NOMO-1 treated with dmso at 0.1 percent for 144 hours (cell line): ENCODE measurements around the gene DGKB.

Experiments used
- DNase-seq: peaks from one replicate; lab custom pipeline; 2025; ENCODE audit not compliant: unreplicated experiment; lab: John Stamatoyannopoulos, UW

DGKB gene

DNA sequence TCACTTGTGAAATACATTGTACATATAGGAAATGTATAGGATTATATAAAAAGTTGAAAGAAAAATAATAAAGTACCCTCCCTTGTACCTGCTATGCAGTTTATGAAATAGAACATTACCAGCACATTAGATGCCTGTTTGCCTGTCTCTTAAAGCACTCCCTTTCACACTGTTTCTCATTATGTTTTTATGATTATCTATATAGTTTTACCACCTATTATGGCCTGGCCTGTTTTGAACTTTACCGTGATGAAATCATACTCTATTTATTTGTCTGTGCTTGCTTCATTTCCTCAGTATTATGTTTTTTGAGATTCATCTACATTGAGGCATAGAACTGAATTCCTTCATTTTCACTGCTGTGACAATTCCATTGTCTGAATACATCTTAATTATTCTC is 41.1 kb downstream of the DGKB start:
- no peak for DNase-seq

DNA sequence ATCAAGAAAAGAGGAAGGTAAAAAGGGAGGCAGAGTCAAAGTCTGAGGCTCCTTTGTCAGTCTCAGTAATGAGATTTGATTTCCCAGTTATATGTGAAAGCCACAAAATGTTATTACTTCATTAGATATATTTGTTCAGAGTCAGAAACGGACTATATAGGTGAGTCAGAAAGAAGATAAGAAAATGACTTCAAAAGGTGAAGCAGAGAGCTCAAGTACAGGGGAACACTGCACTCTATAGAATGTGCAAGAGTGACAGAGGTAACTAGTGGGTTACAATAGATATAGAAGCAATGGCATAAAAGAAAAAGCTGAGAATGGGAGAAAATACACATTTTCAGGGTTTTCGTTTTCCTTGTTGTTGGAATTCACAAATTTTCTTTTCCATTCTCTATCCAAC is 43.3 kb downstream of the DGKB start:
- no peak for DNase-seq

DNA sequence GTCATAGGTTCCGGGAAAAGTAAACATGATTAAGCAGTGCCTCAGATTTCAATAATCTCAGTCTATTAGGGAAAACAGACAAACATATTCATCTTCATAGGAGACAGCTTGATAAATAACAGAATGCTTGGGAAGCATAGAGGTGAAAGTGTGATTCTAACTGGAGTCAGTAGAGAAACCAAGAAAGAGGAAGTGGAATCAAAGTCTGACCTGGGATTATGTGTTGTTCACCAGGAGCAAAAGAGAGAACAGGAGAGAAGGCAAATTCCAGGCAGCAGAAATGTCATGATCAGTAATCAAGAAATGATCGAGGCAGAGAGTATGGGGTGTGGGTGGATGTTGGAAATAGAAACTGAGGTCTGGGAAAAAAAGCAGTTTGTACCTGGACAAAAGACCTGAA is 43.7 kb downstream of the DGKB start:
- DNase-seq: no peak

DNA sequence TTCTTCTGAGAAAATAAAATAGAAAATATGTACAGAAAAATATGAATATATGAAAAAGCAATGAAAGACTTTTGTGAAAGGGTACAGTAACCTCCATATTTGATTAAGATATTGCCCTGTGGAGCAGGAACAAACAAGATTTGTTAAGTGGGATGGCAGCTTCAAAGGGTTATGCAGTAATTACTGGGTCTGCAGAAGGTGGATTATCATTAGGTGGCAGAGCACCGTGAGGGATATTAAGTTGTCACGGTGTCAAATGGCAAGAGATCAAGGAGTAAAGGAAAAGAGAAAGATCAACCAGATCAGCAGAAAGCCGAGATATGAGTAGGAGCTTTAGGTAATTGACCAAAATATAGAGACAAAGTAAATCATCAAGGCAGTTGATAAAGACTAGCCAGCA is 44.1 kb downstream of the DGKB start:
- no peak for DNase-seq

DNA sequence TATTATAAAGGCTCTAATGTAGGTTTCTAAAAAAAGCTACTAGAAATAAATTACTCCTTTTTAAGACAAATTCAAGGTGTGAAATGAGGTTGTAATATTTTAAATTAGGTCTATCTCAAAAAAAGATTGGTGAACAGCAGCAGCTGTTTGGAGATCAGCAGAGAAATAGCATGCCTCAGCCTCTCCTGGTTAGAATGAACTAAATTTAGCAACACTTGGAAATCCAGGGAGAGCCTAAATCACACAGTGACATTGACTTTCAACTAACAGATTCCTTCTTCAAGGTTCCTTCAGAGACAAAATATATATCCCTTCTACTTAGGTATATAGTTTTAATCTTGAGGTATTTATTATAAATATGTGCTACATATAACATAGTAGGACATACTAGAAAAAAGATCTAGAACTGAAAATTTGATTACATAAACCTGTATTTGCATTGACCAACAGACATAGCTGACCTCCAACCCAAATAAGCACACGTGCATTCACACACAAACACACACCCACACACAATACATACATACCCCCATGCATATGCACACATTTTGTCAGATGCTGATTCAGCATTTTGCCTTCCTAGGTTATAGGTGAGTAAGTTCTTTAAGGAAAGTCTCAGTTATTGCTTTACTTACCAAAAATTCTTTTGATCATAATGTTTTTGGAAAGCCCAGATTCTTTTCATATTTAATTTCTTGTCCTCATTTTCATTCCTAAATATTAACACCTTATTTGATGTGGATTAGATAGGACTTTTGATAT is 47.3 kb downstream of the DGKB start:
- DNase-seq: no peak

DNA sequence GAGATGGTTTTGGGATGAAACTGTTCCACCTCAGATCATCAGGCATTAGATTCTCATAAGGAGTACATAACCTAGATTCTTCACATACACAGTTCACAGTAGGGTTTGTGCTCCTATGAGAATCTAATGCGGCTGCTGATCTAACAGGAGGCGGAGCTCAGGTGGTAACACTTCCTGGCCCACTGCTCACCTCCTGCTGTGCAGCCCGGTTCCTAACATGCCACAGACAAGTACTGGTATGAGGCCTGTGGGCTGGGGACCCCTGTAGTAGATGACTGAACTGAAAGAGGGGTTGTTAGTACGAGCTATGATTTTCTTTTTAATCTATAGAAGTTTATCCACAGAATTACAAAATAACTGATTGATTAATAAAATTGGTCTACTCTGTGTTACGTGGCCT is 48.1 kb downstream of the DGKB start:
- no peak for DNase-seq

DNA sequence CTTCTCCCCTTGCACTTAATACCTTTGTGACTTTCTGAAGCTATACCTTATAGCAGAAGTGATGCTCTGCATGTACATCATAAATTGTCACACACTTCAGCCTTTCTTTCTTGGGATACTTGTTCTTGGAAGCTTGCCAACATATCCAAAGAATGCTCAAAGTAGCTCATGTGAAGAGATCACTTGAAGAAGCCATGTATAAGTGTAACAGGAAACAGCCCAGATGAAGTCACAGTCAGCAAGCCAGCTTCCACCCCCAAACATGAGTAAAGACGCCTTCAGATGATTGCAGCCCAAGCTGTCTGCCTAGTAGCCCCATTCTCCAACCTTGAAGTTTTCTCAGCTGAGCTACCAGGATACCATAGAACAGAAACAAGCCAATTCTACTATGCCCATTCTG is 50.9 kb downstream of the DGKB start:
- DNase-seq: no peak

DNA sequence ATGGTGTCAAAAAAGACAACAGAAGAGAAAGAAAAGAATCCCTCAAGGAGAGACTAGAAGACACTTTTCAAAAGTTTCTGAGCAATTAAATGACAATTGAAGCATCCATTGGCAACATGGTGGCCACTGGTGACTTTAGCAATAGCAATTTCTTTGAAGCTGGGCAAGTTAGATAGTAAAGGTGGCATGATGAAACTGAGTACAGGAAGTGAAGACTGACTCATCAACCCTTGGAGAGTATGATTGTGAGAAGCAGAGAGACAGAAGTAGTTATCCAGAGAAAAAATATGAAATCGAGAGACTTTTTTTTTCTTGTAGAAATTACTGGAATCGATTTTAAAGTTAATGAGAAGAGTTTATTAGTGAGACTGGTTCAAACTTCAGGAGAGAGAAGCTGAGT is 52.5 kb downstream of the DGKB start:
- DNase-seq: no peak

DNA sequence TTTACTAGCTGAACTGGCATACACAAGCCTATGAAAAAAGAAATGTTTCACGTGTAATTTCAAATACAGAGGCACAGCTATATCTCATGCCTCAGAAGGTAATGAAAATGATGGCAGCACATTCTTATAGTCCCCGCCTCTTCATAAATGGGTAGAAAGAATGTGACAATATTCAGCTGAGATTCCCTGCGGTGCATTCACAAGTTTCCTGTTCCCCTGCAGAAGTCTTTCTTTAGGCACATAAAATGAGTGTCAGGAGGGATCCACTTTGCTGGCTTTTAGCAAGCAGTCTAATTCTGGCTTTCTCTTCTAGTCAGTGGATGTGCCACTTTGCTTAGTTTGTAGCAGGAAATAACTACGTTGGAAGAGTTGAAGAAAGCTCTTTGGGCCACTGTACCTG is 56.1 kb downstream of the DGKB start:
- DNase-seq: no peak

DNA sequence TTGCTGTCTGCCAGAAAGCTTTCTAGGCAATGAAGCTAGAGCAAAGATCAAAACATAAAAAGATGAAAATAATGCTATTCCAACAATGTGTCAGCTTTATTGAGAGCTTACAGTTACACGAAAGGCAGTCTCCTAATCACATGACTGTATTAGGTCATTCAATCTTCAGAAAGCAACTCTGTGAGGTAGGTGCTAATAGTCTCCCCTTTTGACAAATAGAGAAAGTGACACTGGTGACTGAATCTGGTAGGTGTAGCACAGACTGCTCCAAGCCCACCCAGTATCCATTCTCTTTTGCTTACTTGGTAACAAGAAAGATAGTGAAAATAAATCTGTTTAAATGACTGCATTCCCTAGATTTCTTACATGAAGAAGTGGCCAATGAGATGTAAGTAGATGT is 58.8 kb downstream of the DGKB start:
- no peak for DNase-seq

DNA sequence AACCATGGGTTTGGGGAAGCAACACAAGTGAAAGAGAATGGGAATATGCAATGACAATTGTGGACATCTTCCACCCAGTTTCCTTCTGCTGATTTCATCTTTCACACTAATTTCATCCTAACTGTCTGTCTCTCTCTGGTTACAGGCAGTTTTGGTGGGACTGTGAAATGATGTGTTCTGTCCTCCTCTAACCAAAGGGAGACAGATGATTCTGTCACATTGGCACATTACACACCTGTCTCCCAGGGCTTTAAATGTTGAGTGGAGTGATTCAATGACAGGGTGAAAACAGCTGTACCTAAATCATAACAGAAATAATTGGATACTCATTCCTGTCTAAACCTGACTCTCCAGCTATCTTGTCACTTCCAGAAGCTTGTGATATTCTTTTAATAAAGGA is 60.0 kb downstream of the DGKB start:
- DNase-seq: no peak

DNA sequence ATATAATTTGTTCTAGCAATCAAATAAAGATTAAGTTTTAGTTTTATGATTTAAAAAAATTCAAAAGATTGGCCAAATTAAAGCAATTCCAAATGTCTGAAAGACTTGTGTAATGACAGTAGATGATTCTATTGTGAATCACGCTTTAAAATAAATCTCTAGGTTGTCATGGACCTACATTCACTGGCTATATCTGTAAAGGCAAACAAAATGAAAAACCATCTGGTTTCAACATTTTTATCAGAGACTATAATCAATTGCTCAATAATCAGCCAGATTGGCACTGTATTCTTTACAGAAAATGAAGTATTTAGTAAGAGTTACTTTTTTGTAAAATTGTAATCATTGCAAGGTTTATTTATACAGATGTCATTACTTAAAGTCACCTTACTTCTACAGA is 60.7 kb downstream of the DGKB start:
- no peak for DNase-seq

DNA sequence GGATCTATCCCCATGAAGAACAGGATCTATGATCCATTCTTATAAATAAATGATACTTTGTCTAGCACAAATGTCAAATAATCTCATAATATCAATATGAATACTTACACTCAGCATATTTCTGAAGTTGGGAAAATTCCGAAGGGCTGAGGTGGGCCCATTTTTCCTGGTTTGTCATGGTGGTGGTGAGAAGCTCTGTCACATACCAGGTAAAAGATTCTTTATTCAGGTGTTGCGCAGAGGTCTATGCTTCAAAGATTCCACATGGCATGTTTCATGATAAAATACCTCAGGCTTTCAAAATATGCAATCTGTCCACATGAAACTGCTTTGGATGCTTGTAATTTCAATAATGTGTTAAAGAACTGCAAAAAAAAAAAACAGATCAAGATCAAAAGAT is 61.5 kb downstream of the DGKB start:
- DNase-seq: no peak

DNA sequence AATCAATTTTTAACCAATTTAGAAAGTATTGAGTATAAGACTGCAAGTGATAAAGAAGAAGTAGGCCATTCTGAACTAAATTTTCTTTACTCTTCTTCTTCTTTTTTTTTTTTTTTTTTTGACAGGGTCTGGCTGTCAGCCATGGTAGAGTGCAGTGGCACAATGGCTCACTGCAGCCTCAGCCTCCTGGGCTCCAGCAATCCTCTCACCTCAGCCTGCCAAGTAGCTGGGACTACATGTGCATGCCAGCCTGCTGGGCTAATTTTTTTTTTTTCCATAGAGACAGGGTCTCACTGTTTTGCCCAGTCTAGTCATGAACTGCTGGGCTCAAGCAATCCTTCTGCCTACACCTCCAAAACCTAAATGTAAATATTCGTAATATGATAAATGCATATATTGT is 63.2 kb downstream of the DGKB start:
- no peak for DNase-seq

DNA sequence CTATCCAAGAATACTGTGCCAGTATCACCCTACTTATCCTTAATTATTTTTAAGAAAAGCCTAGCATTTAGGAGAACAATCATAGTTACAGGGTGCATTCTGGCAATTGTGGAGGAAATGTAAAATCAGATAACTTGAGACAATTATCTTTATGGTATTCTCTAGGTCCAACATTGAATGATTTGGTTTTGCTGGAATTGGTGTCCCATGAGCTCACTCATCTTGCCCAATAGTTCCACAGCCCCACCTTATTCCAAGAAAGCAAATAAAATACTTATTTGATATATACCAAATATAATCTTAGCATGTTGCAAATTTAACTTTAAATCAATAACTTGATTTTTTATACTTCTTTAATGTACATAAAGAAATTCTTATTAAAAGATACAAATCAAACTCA is 65.3 kb downstream of the DGKB start:
- no peak for DNase-seq

DNA sequence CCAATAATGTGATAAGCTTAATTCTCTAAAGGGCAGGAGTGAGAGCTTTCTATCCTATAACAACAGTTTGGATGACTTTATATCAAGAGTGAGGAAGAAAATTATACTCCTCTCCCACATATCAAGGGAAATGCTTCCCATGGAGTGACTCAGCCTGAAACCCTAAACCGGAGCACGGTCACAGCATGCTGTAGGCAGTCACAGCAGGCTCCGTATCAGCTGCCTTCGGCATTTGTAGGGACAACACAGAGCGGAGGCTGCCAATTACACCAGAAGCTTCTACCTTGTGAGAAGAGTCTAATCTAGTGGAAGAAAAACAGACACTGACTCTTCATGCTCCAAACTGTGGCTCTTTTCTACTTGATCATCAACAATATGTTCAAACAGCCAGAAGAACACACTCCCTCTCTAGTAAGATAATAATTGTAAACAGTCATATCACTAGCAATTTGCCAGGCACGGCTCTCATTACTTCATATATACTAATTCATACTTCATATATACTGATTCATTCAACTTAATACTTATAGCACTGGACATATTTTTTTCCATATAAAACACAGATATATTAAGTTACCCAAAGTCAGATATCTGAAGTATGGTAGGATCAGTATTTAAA is 65.9 kb downstream of the DGKB start:
- DNase-seq: no peak

DNA sequence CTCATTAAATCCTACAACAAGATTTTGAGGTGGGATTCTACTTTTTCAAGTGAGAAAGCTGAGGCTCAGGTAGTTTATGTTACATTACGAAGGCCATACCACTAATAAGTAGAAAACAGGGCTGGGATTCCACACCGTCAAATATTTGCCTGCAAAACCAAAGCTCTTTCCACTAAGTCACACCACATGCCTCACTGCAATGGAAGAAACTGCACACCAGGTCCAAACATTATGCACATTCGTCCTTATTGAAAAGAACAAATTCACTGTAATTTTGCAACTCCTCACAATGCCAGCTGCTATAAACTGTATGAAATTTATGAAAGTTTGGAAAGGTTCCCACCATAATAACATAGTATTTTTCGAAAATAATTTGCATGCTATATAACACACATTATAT is 66.5 kb downstream of the DGKB start:
- DNase-seq: no peak

DNA sequence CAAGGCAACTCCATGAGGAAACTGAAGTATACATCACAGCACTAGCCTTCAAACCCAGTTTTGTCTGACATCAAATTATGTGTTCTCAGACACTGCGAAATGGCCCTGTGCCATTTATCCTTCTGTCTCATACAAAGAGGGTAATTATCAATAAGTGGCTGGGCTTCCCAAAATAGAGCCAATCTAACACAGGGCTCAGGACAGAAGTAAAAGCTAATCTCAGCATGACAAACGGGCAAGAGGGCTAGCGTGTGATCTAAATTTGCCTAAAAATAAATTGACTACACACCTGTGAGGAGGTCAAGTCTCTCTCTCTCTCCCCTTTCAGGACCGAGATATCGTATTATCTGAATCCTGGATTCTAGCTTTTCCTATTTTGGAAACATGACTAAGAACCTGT is 67.2 kb downstream of the DGKB start:
- no peak for DNase-seq

DNA sequence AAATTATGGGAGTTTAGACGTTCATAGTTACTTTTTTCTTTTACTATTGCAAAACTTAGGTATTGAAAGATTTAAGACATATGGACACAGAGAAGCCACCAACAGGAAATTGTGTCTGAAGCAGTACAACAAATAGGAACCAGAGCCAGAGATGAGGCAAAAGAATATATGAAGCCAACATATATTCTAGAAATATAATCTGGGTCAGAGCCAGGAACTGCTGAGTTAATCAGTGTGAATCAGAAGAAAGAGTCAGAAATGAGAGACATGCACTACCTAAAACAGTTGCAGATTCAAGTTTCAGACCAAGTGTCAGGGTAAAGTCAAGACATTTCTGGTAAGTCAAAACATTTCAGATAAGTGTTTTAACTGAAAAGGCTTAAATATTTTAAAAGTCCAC is 67.7 kb downstream of the DGKB start:
- no peak for DNase-seq

DNA sequence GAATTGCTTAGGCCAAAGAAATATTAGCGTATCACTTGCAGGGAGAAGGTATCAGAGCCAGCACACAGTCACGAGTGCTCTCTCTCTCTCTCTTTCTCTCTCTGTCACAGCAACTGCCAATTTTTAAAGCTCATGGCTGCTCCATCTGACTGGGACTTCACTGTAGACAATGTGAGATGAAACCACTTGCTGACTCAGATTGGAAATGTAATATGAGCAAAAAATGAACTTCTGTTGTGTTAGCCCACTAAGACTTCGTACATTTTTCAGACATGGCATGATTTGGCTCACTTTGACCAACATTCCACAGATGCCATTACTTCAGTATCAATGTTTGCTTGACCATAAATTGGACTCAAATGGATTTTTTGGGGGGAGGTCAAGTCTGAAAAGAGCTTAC is 68.1 kb downstream of the DGKB start:
- DNase-seq: no peak

DNA sequence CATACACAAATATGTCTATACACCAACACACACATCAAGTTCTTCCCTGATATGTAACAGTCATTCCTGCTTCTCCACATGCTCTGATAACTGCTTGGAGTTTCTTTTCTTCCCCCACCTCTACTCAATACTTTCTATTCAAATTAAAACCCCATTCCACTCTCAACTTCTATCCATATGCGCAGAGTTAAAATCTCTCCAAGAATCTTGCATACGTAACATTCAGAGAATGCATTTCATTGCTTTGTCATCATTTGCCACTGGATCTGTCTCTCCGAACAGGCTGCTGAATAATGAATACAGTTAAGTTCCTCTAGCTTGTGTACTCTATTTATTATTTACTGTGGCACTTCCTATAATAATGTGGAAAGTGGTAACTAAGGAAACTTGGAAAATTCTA is 68.8 kb downstream of the DGKB start:
- no peak for DNase-seq

DNA sequence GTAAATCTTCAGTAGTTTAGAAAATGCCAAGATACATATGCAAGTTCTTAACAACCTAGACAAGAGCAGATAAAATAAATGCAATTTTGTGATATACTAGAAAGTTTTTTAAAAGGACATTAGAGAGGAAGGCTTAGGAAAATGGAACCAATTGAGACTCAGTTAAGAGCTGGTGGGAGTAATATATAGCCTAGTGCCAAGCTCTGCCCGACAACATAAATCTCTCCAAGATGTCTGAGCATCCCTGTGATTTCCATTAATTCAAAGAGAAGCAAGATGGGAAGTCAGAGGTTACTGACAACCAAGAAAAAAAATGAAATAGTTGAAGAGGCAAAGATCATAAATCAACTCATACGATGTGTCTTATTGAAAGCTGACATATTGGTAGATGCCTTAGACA is 74.5 kb downstream of the DGKB start:
- DNase-seq: no peak

DNA sequence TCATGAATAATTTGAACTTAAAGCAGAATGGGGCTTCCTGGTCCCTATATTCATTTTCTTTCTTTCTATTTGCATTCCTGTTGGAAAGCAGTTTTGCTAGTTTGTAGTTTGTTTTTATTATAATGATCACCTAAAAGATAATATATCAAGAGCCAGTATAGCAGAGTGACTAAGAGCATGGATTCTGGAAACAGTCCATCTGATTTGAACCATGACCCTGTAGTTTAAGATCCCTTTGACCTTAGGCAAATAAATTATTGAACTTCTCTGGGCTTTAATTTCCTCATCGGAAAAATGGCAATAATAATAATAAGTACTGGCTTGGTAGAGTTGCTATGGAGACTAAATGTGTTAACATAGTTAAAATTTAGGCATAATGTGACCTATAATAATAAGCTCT is 76.1 kb downstream of the DGKB start:
- DNase-seq: no peak
